Activated CD4-positive, alpha-beta T cell treated with anti-CD3 and anti-CD28 coated beads for 1 hour (primary cell): ENCODE data around the gene MEGF11.

Experiments
- DNase-seq: peaks from one replicate; pipeline ENCODE4 v3.0.0-alpha.2; 2020

Gene MEGF11

GRCh38 chr15:65956307-65956706, 297.2 kb downstream of the MEGF11 start:
- no peak for DNase-seq

DNA sequence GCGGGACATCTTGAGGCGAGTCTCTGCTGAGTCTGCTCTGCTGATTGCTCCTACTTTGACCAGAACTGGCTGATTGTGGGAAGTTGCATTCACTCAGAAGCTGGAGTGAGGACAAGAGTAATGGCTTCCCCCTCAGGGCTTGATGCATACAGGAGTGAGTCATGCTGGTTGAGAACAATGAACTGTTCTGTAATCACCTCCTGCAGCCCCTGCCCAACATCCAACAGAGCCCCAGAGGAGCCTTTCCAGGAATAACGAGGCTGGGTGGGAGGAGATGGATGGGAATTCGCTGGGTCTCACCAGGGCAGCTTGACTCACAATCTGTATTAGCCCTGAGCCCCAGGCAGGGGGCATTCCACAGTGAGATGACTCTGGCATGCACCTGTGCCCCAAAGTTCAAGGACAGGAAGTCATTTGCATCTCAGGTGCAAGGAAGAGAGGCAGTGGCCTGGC, 299.2 kb downstream of the MEGF11 start:
- DNase-seq, result no peak

GRCh38 chr15:65953622-65954021, 299.9 kb downstream of the MEGF11 start:
- no peak for DNase-seq

DNA sequence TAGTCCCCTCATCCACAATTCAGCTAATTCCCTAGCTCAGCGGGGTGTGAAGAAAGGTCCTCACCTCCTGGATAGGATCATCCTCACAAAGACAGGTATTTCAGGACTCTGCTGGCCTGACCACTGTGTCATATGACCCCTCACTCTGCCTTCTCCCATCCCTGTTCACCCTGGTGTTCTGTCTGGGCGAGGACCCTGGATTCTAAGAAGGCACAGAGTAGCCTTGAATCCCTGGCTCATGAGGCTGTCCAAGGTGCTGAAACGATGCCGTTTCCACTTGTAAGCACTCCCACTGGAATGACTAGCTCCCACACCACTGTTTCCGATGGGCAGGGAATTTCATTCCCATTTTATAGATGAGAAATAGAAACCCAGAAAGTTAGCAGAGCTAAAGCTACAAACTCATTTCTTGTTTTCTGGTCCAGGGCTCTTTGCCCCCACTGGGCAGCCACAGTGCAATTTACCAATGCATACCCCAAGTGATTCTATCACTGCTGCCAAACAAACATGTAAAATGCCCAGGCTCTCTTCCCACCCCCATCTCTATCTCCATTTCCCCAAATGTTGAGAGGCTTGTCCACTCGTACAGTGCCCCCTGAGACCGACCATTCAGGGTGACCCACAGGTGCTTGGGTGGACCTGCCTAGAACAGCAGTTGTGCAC, 301.0 kb downstream of the MEGF11 start:
- no peak for DNase-seq

DNA sequence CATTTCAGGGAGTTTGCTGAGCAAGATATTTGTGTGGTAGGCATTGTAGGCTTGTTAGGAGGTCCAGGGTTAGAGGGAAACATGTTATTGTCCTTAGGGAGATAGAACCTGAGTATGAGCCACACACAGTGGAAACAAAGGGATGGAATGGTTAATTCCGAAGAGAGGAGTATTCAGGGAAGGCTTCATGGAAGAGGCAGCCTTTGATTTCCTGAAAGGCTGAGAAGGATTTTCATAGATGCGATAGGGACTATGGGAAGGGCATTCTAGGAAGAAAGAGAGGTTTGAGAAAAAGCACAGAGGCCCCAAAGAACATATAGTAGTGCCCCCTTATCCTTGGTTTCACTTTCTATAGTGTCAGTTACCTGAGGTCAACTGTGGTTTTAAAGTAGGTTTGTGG, 302.5 kb downstream of the MEGF11 start:
- no peak for DNase-seq

- no peak for DNase-seq
Observed at GRCh38 chr15:65949491-65949890, 304.1 kb downstream of the MEGF11 start.

DNA sequence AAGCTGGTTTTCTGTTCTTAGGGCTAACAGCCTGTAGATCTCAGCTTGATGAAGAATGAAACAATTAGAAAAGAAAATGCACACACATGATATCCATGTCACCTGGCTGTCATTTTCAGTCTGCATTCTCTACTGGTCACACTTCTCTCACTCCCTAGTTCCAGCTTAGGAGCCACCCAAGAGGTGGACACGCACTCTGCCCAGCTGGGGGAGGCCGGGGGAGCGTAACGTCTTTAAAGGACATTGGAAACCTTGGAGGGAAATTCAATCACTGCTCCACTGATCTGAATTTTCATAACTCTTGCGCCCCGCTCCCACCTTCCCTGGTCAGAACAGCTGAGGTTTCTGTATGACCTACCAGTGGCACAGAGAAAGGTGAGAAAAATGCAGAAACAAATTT, 304.5 kb downstream of the MEGF11 start:
- DNase-seq, result no peak

DNA sequence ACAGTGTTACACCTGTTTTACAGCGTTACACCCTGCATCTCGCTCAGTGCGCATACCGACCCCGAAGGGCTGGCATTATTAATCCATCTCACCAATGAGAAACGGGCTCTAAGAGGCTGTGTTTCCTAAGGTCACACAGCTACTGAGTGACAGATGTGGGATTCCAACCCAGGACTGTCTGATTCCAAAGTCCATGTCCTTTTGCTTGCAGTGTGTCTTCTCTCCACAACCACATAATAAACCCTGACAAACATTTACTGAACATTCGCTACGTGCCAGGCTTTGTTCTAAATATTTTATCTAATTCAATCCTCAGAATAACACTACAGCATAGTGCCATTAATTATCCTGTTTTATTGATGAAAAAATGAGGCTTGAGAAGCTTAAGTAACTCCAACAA, 305.2 kb downstream of the MEGF11 start:
- no peak for DNase-seq

DNA sequence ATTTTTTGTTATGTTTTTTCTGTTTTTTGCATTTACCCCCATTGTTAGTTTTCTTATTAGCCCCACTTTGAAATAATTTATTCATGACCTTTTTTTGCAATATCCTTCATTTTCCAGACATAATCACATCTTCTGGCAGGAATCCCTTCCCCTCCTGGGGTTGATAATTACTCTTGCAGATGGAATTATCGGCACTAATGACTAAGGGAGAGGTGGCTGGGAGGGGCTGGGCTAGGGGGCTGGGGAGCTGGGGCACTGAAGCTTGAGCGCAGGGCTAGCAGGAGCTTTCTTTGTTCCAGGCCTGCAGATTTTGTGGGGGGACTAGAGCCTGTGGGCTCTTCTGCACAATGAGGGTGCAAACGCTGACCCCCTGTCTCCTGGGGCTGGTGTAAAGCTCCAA, 306.5 kb downstream of the MEGF11 start:
- no peak for DNase-seq

- no peak for DNase-seq
Observed at GRCh38 chr15:65945616-65946015, 307.9 kb downstream of the MEGF11 start.

GRCh38 chr15:65944404-65944803, 309.1 kb downstream of the MEGF11 start:
- no peak for DNase-seq

DNA sequence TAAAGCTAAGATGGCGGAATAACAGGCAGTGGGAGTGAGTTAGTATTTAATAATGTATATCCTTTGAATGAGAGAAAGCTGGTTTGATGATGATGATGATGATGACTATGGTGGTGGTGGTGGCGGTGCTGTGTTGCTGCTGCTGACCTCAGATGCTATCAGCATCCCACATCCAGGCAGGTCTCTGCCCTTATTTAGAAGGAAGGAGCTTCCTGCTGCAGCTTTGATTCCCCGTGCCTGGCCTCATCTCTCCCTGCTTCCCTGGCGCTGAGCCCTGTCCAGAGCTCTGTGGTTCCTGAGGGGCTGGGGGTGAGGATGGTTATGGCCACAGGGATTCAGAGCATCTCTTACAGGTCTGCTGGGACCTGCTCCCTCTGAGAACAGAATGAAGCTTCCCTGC, 311.1 kb downstream of the MEGF11 start:
- no peak for DNase-seq

GRCh38 chr15:65940618-65940909, 313.0 kb downstream of the MEGF11 start:
- DNase-seq, result no peak

GRCh38 chr15:65939901-65940617, 313.5 kb downstream of the MEGF11 start:
- no peak for DNase-seq

DNA sequence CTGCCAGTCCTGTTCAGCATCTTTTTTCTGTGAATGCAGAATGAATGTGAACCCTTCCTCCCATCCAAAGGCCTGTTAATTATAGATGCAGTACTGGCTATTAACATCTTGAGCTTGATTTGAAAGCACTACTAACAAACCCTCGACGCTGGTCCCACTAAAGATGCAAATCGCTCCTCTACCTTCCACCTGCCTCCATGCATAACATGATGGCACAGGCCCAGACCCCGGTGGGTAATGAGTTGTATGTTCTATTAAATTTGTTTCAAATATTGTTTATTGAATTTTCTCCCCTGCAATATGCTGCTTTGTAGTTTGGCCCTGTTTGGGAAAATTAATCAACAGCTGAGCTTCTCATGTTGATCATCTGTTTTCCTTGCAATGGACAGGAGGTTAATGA, 314.9 kb downstream of the MEGF11 start:
- DNase-seq, result no peak

GRCh38 chr15:65937476-65937875, 316.1 kb downstream of the MEGF11 start:
- no peak for DNase-seq

- DNase-seq, result no peak
Observed at GRCh38 chr15:65937054-65937453, 316.5 kb downstream of the MEGF11 start.

- no peak for DNase-seq
Observed at GRCh38 chr15:65936282-65936681, 317.3 kb downstream of the MEGF11 start.

- no peak for DNase-seq
Observed at GRCh38 chr15:65935391-65935790, 318.2 kb downstream of the MEGF11 start.

DNA sequence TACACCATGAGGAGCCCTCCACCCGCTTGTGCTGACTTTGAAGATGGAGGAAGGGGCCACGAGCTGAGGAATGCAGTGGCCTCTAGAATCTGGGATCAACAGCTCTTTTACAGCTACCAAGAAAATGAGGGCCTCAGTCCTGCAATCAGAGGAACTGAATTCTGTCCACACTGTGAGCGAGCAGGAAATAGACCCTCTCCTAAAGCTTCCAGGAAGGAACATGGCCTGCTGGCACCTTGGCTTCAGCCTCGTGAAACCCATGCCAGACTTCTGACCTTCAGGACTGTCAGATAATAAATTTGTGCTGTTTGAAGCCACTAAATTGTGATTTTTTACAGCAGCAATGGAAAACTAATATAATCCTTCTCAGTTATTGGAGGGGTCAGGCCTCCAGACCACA, 322.3 kb downstream of the MEGF11 start:
- DNase-seq, result no peak

GRCh38 chr15:65930134-65930533, 323.4 kb downstream of the MEGF11 start:
- DNase-seq, result no peak

DNA sequence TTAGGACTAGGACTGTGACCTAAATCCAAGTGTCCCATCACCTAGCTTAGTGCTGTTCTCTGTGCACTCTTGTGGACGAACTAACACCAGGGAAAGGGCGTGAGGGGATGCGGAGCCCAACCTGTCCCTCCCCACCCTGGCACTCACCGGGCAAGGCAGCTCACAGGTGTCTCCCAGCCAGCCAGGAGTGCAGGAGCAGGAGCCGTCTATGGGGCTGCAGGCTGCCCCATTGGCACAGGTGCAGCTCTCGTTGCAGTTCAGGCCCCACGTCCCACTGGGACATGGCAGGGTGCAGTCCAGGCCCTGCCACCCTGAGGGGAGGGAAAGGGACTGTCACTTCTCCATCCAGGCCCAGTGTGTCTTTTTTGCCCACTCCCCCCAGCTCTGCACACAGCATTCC, 324.0 kb downstream of the MEGF11 start:
- DNase-seq, result no peak

DNA sequence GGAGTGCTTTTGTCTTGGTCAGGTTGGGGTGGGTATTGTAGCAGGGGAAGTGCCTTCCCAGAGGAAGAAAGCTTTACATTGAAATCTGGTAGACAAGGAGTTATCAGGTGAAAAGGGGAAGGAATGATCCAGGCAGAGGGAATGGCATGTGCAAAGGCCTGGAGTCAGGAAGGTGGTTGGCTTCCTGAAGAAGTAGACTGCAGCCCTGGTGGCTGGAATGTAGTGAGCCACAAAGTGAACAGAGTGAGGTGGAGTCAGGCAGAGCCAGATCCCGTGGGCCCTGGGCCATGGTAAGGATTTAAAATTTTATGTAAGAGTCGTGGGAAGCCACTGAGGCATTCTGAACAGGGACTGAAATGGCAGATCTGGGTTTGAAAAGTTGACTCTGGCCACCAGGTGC, 326.0 kb downstream of the MEGF11 start:
- no peak for DNase-seq

- DNase-seq, result no peak
Observed at GRCh38 chr15:65926899-65927298, 326.7 kb downstream of the MEGF11 start.

GRCh38 chr15:65926459-65926858, 327.1 kb downstream of the MEGF11 start:
- no peak for DNase-seq
